GM12872 (cell line): Measurements from ENCODE around the gene UXS1.

Source experiments
- CTCF ChIP-seq: IDR thresholded peaks from 3 replicates; pipeline ENCODE4 v1.5.1; 2011; ENCODE audit warnings: low read depth, mild to moderate bottlenecking, low read length, moderate library complexity; ENCODE audit not compliant: insufficient read depth

UXS1 gene

GRCh38 chr2:106165029-106165428, 29.1 kb downstream of the UXS1 start:
- no peak for TF ChIP-seq CTCF

- TF ChIP-seq CTCF: no peak
Measured at GRCh38 chr2:106163948-106164545, 30.1 kb downstream of the UXS1 start.

- no peak for TF ChIP-seq CTCF
Measured at GRCh38 chr2:106161938-106162820, 31.9 kb downstream of the UXS1 start.

GRCh38 chr2:106161341-106161740, 32.8 kb downstream of the UXS1 start:
- no peak for TF ChIP-seq CTCF

GRCh38 chr2:106160786-106161261, 33.3 kb downstream of the UXS1 start:
- TF ChIP-seq CTCF: no peak

- TF ChIP-seq CTCF: no peak
Measured at GRCh38 chr2:106159866-106160785, 34.0 kb downstream of the UXS1 start.

- TF ChIP-seq CTCF: no peak
Measured at GRCh38 chr2:106158871-106159270, 35.2 kb downstream of the UXS1 start.
